Activated CD4-positive, alpha-beta T cell treated with anti-CD3 and anti-CD28 coated beads for 24 hours (primary cell): ENCODE data around the gene HEATR1.
A peak's percentile ranks its signal among the peaks of the same experiment; 100 is the strongest.

ENCODE experiments used
- DNase-seq, 2 donors: peaks; one replicate each; pipeline ENCODE4 v3.0.0-alpha.2; 2020; ENCODE audit warnings: low read depth in 2 of 2

Gene HEATR1

GRCh38 chr1:236543065-236543669, 61.1 kb downstream of the HEATR1 start:
- DNase-seq, result no peak

DNA sequence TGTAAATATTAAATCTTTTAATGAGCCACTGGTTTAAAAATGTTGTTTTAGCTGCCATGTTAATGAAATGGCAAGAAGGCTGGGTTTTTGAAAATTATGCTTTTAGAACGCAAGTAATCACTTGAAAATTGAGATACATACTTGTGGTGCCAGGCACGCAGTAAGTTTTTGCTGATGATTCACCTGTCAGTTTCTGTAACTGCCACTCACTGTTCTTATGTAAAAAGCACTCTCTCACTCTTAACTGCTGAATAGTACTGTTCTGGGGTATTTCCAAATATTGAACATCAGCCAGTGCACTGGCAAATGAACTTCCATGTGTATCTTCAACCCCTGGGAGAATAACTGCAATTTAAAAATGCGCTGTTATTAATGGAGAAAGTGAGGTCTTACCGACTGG, 62.6 kb downstream of the HEATR1 start:
- DNase-seq, result no peak

GRCh38 chr1:236540813-236541465, 63.4 kb downstream of the HEATR1 start:
- DNase-seq, result no peak

GRCh38 chr1:236536540-236536939, 67.8 kb downstream of the HEATR1 start:
- no peak for DNase-seq

GRCh38 chr1:236535662-236536161, 68.6 kb downstream of the HEATR1 start:
- DNase-seq, result no peak

DNA sequence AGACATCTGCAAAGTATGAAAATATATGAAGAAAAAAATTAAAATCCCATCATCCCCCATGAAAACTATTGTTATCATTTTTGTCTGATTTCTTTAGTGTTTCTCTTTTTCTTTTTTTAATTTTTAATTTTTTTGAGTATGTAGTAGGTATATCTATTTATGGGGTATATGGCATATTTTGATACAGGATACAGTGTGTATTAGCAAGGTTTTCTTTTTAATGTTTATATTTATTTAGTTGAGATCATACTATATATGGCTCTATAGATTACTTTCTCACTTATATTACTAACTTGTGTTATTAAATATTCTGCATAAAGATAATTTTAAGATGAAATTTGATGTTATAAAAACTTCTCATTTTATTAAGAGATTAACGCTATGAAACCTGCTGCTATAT, 69.1 kb downstream of the HEATR1 start:
- DNase-seq, result no peak

GRCh38 chr1:236534151-236534651, 70.1 kb downstream of the HEATR1 start:
- DNase-seq, result peak; percentile 13 to 26

DNA sequence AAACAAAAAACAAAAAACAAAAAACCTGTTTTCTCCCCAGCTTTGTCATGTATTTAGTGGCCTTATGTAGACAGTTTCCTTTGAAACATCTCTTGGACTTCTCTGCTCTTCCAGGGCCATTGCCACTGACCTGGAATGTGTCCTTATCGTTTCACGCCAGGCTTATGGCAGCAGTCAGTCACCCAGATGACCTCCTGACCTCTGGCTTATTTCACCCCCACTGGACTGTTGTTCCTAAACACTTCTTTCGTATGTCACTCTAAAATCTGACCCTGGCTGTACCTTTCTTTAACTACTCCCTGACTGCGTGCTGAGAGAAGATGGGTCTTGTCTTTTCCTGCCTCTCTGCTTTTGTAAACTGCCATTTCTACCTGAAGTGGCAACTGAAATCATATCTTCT, 71.5 kb downstream of the HEATR1 start:
- DNase-seq, result no peak

DNA sequence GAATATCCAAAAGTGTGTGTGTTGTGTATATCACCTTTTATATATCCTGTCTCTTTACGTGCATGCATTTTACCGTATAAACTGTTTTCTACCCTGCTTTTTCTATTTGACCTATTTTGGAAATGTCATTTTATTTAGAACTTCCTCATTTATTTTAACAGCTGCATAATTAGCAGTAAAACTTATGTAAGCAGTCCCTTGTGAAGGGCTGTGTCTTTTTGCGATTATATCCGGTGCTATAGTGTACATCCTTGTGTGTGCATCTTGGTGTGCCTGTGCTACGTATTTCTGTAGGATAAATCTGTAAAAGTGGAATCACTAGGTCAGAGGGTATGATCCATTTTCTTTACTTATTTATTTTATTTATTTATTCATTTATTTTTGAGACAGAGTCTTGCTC, 73.4 kb downstream of the HEATR1 start:
- DNase-seq, result no peak

DNA sequence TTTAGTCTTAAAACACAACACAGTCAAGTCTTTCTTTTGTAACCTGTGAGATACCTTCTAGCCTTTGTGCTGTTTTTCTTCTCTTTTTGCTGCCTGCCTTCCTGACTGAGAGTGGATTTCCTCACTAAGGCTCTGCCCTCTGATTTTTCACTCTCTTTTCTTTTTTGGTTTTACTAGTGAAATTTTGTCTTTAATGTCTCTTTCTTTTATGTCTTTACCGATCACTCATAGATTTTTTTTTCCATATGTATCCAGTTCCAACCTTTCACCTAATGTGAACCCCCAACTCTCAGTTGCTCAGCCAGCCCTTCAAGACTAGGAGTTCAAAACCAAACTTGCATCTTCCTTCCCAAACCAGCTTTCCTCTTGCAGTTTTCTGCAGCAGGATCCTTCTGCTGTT, 74.0 kb downstream of the HEATR1 start:
- DNase-seq, result no peak

GRCh38 chr1:236526079-236526478, 78.2 kb downstream of the HEATR1 start:
- no peak for DNase-seq

- DNase-seq, result no peak
Observed at GRCh38 chr1:236524895-236525184, 79.5 kb downstream of the HEATR1 start.

GRCh38 chr1:236524142-236524894, 80.0 kb downstream of the HEATR1 start:
- peak; percentile 18 to 35 for DNase-seq

DNA sequence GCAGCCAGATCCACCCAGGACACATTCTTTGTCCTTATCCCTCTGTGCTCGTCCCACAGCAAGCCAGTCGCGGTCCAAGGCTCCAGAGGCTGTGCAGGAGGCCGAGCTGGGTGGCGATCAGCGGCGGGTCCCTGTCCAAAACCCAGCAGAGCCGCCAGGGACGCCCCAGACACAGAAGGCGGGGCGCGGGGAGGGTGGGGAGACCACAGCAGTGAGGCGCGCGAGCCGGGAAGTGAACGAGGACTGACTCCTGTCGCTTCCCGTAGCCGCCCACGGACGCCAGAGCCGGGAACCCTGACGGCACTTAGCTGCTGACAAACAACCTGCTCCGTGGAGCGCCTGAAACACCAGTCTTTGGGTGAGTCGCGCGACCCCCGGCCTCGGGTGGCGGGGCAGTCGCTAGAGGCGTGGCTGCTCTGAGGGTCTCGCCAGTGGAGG, 80.6 kb downstream of the HEATR1 start, which contains the start of gene LGALS8:
Gene LGALS8, plus strand, starts transcription at position 279 of the 438 bp plus-strand sequence. CDS start 2,089 bp downstream, outside the sequence.
- DNase-seq, result peak; percentile 79 to 88

DNA sequence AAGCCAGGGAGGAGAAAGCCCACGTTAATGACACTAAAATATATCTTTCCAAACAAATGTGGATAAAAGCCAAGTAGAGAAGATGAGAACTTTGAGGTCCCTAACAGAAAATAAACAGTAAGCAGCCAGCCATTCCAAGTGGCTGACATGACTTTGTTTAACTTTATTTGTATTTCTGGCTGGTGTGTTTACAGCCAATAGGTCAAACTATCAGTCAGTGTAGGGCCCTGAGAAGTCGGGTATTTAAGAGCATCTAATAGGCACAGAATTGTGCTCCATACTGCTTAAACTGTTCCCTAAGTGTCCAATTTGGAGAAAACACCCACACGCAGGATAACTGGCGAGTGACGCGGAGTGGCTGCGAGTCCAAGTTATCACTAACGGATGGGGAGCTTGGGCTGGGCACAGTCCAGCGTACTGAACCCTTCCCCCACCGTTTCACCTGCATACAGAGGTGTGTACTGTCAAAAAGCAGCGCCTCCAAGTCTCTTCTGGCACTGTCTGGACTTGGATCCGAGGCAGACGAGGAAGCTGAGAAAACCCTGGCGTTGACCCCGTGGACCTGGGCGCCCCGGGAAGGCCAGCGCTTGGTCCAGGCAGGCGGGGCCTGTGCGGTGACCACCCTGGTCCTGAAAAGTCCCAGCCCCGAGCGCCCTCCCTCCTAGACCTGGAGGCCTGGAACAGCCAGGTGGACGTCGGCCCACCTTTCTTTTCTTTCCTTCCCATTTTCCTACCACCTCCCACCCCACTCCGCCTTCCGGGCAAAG, 81.2 kb downstream of the HEATR1 start:
- no peak for DNase-seq

DNA sequence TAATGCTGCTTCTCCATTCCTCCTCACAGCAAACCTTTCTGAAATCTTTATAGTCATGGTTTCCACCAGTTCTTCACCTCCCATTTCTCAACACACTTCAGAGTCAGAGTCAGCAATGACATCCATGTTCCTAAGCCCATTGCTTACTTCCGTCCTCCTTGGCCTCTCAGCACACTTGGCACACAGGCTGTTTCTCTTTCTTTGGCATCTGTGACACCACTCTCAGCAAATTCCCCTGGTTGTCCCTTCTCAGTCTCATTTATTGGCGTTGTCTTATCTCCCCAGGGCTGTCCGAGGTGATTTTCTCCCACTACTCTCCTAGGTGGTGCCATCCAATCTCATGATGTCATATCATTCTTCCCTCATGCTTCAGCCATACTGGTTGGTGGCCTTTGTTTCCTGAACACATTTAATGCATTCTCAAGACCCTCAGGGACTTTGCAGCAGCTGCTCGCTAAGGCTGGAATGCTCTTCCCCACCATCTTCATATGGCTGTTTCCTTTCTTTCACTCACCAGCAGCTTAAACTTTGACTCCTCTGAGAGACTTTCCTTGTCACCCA, 83.8 kb downstream of the HEATR1 start:
- DNase-seq, result no peak

DNA sequence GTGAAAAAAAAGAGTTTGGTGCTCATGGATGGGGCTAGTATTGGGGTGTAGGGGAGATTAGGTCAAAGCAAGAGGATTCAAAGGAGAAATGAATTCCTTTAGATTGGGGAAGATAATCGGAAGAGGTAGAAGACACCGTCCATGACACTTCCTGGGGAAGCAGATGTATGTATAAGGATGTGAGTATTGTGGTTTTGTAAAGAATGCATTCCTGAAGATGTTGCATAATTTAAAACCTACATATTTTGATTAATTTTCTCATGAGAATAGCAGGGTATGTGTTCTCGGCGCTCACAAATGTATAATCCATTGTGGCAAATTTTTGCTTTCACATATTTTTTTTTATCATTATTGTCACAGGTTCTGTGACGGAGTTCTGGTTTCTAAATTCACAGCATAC, 86.0 kb downstream of the HEATR1 start:
- DNase-seq, result no peak

DNA sequence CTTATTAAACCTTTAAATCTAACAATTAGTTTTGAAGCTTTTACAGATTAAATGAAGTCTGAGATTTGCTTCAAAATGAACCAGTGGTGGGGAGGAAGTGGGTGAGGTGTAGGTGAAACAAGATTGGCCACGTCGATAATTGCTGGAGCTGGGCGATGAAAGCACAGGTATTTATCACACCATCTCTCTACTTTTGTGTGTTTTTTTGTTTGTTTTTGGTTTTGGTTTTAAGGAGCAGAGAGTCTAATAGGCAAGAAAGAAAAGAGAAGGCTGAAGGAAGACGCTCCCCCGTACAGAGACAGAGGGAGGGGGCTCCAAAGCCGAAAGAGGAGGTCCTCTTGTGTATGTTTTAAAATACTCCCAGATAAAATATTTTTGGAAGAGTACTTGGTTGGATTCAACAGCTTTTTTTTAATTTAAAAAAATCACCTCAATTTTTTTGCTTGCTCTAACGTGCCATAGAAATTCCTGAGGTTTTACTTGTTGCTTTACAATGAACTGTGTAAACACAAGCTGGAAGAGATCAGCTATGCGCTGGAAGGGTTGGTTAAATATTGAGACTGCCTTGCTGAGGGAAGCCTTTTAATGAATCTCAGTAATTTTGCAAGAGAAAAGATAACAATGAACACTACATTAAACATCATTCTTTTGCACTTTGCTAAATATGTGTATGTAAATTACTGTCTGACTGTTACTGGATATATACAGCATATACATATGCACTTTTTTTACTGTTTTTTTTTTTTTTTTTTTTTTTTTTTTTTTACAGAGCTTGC, 87.2 kb downstream of the HEATR1 start:
- no peak for DNase-seq

DNA sequence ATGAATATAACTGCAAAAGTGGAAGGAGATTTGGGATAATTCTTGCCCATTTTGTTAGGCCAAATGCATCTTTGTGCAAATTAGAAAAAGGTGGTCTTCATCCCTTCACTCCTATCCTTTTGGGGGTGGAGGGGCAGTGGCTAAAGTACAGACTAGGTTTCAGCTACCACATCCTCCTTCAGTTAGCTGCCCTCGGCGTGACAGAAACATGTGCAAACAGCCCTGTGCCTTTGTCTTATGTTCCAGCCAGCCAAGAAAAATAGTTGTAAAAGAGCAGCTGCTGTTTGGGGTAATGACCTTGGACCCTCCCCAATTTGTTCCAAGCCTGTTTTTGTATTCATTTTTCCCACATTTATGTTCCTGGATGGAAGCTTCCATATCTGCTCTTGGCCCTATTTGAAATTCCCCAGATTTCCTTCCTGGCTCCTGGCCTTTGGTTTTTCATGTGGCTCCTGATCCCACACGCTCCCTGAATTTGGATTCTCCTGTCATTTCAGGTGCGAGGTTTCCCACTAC, 88.8 kb downstream of the HEATR1 start:
- DNase-seq, result no peak

- DNase-seq, result no peak
Observed at GRCh38 chr1:236514703-236515442, 89.4 kb downstream of the HEATR1 start.
